Endothelial cell of umbilical vein (primary cell): Measurements from ENCODE around the gene SP100. TPM values are rescaled to one million over a fixed set of nuclear protein-coding genes. Genes with fewer than 3 reads are reported as not detected.

ENCODE experiments used
- BruUV-seq: library from RNA; stranded (reverse); fragments of 400-500 nt; replicated peaks from 2 replicates; lab custom pipeline; 2021; lab: Mats Ljungman, UMichigan
- CTCF ChIA-PET: fragments of 300-600, 350-600 bp; sonication (Branson Sonifier 250); formaldehyde crosslinking; loops from one replicate; lab custom pipeline; 2021; ENCODE audit warnings: antibody characterized with exemption, inconsistent platforms; lab: Charles Lee
- POLR2A ChIA-PET: fragments of 300-600, 350-600 bp; sonication (Branson Sonifier 250); formaldehyde crosslinking; loops from one replicate; lab custom pipeline; 2021; ENCODE audit warnings: antibody characterized with exemption, inconsistent platforms; lab: Charles Lee
- DNase-seq: peaks from one replicate; pipeline ENCODE4 v3.0.0-alpha.2; 2011; ENCODE audit warnings: low read depth, low spot score
- FAIRE-seq: peaks from 2 replicates; lab custom pipeline; 2011; peaks lifted over from hg19 to GRCh38; lab: Jason Lieb, UNC
- H2AFZ ChIP-seq: 2 replicates; pipeline ENCODE4 v1.6.0; 2012; ENCODE audit warnings: low read depth, low read length, control low read depth, inconsistent platforms
- H3K27ac ChIP-seq: 2 replicates; pipeline ENCODE4 v1.5.1; 2011; ENCODE audit warnings: low read depth, mild to moderate bottlenecking, control low read depth, low read length, moderate library complexity; ENCODE audit not compliant: insufficient read depth
- H3K27me3 ChIP-seq, 2 experiments: 2 replicates each; pipeline versions ENCODE4 v1.6.0 to v1.6.1; 2011; ENCODE audit warnings: low read length in 2 of 2, mixed read lengths in 1 of 2; ENCODE audit not compliant: control insufficient read depth in 2 of 2, insufficient read depth in 2 of 2
- H3K36me3 ChIP-seq, 2 experiments: 2 replicates in 1 of 2; 3 replicates in 1 of 2; pipeline ENCODE4 v1.5.1; 2011; ENCODE audit warnings: low read length in 2 of 2, mild to moderate bottlenecking in 1 of 2, moderate library complexity in 1 of 2; ENCODE audit not compliant: control insufficient read depth in 2 of 2, insufficient read depth in 2 of 2; ENCODE audit errors: extremely low read depth in 1 of 2
- H3K4me1 ChIP-seq: 3 replicates; pipeline ENCODE4 v1.5.1; 2011; ENCODE audit warnings: mild to moderate bottlenecking, low read length; ENCODE audit not compliant: control insufficient read depth, insufficient read depth; ENCODE audit errors: extremely low read depth
- H3K4me2 ChIP-seq: 2 replicates; pipeline ENCODE4 v1.6.1; 2011; ENCODE audit warnings: low read length, control low read depth, mixed read lengths; ENCODE audit not compliant: insufficient read depth
- H3K4me3 ChIP-seq, 3 experiments: fragments of 200-600 bp in 1 of 3; sonication (generic), shearing (Covaris generic) in 1 of 3; replicated peaks in 1 of 3; 2 replicates each; pipeline ENCODE4 v1.5.1; 2011 to 2016; ENCODE audit warnings: control low read depth in 3 of 3, low read length in 3 of 3, mild to moderate bottlenecking in 2 of 3, inconsistent platforms in 1 of 3, low read depth in 1 of 3, moderate library complexity in 1 of 3; ENCODE audit not compliant: insufficient read depth in 1 of 3
- H3K79me2 ChIP-seq: 2 replicates; pipeline ENCODE4 v1.6.0; 2012; ENCODE audit warnings: low read length, inconsistent platforms; ENCODE audit not compliant: control insufficient read depth, insufficient read depth
- H3K9ac ChIP-seq: replicated peaks from 2 replicates; pipeline ENCODE3; 2011; ENCODE audit warnings: low read length, control low read depth; ENCODE audit not compliant: insufficient read depth; ENCODE audit errors: extremely low read depth
- H3K9me1 ChIP-seq: replicated peaks from 3 replicates; pipeline ENCODE4 v1.6.0; 2011; ENCODE audit warnings: mild to moderate bottlenecking, low read length; ENCODE audit not compliant: control insufficient read depth, insufficient read depth; ENCODE audit errors: extremely low read depth
- H3K9me3 ChIP-seq: replicated peaks from 2 replicates; pipeline ENCODE4 v1.5.1; 2012; ENCODE audit warnings: low read length, inconsistent platforms; ENCODE audit not compliant: control insufficient read depth, insufficient read depth
- H4K20me1 ChIP-seq: replicated peaks from 2 replicates; pipeline ENCODE3; 2011; ENCODE audit warnings: mild to moderate bottlenecking, low read length; ENCODE audit not compliant: control insufficient read depth, insufficient read depth; ENCODE audit errors: extremely low read depth
- CTCF ChIP-seq, 2 donors: IDR thresholded peaks; 1 replicate in 1 of 2; 2 replicates in 1 of 2; pipeline ENCODE4 v1.5.1; 2011; ENCODE audit warnings: low read length in 2 of 2, mild to moderate bottlenecking in 2 of 2, moderate library complexity in 2 of 2, control low read depth in 1 of 2, inconsistent platforms in 1 of 2, low read depth in 1 of 2; ENCODE audit not compliant: insufficient read depth in 1 of 2; ENCODE audit errors: extremely low read depth in 1 of 2
- EZH2 ChIP-seq: IDR thresholded peaks from 2 replicates; pipeline ENCODE4 v1.6.1; 2012; ENCODE audit warnings: borderline replicate concordance, low read depth, mild to moderate bottlenecking, moderate library complexity, low read length, inconsistent platforms; ENCODE audit not compliant: severe bottlenecking
- FOS ChIP-seq: IDR thresholded peaks from 2 replicates; pipeline ENCODE4 v1.6.1; 2011; ENCODE audit warnings: mild to moderate bottlenecking, low read length, moderate library complexity, borderline replicate concordance; ENCODE audit not compliant: insufficient read depth
- GATA2 ChIP-seq: IDR thresholded peaks from 2 replicates; pipeline ENCODE4 v1.7.0; 2011; ENCODE audit warnings: low read depth, mild to moderate bottlenecking, moderate library complexity, mixed read lengths, low read length; ENCODE audit not compliant: insufficient read length, insufficient read depth
- JUN ChIP-seq: IDR thresholded peaks from 2 replicates; pipeline ENCODE4 v1.6.1; 2011; ENCODE audit warnings: borderline replicate concordance, low read depth; ENCODE audit not compliant: insufficient read length, insufficient read depth
- MAX ChIP-seq: IDR thresholded peaks from 2 replicates; pipeline ENCODE4 v1.6.1; 2011; ENCODE audit not compliant: insufficient read depth, insufficient read length
- MYC ChIP-seq: IDR thresholded peaks from one replicate; pipeline ENCODE4 v1.6.1; 2011; ENCODE audit warnings: mild to moderate bottlenecking, low read depth, low read length
- POLR2A ChIP-seq: IDR thresholded peaks from 2 replicates; pipeline ENCODE4 v1.6.1; 2012; ENCODE audit warnings: low read depth, mild to moderate bottlenecking, control low read depth, low read length
- POLR2AphosphoS5 ChIP-seq: IDR thresholded peaks from 2 replicates; pipeline ENCODE4 v1.6.1; 2012; ENCODE audit warnings: low read depth, mild to moderate bottlenecking, control low read depth, low read length, moderate library complexity; ENCODE audit not compliant: insufficient read depth
- dilution Hi-C: fragments of 300-500 bp; cut with MboI; formaldehyde crosslinking; loops from one replicate; pipeline ENCODE4 v1.15.0; 2019; ENCODE audit warnings: low sequenced_read_pairs; ENCODE audit not compliant: extremely low pct_ligation_motif_present
- intact Hi-C: fragments of 100-400 bp; cut with micrococcal nuclease; formaldehyde crosslinking; loops from one replicate; pipeline ENCODE4 v1.10.0; 2022
- polyA plus RNA-seq, 4 experiments: library from polyadenylated mRNA; depleted of rRNA in 3 of 4; stranded (reverse) in 3 of 4; unstranded in 1 of 4; fragments of >200 nt; gene quantifications; 2 replicates each; pipeline versions ENCODE4 v1.2.1 to v1.2.3, GENCODE V29; 2011 to 2012; ENCODE audit warnings: missing spikeins in 1 of 4
- total RNA-seq: library from RNA; stranded (reverse); gene quantifications from 2 replicates; pipeline ENCODE4 v1.2.3, GENCODE V29; 2021

SP100 gene
- total and polyA plus RNA-seq, 2 donors (not counting 3 experiments of a cell fraction or from before 2014, with no cell fraction given): 33.7 to 108 TPM

GRCh38 chr2:230449901-230450467 is 34.0 kb downstream of the SP100 start:
- Histone ChIP-seq H3K9me3 (no peaks in the 10 kb centered on the region), H3K4me1 (peaks cover 12% of the 10 kb centered on the region), H3K9me1 (no peaks in the 10 kb centered on the region), H3K27ac (no peak overlapping the region), H2AFZ (no peak overlapping the region), H3K36me3 (peaks cover 18 to 22% of the 10 kb centered on the region in 2 experiments), H3K4me3 (no peak overlapping the region), H3K9ac (no peak overlapping the region), H3K4me2 (no peak overlapping the region), H4K20me1 (no peaks in the 10 kb centered on the region), H3K79me2 (peaks cover 4% of the 10 kb centered on the region), H3K27me3 (no peaks in the 10 kb centered on the region)
- intact Hi-C loops: no loop called here
- BruUV-seq: no TSS peak
- no peak for FAIRE-seq
- dilution Hi-C loops: no loop called here
- CTCF ChIA-PET: no interaction called here
- DNase-seq: no peak
- TF ChIP-seq MAX: no peak
- no peak for TF ChIP-seq FOS
- no peak for TF ChIP-seq MYC
- TF ChIP-seq JUN: no peak
- TF ChIP-seq POLR2AphosphoS5: no peak
- TF ChIP-seq GATA2: no peak
- no peak for TF ChIP-seq CTCF (IDR thresholded peaks at IDR 0.05; ENCODE audit: extremely low read depth in 1 of 2, insufficient read depth in 1 of 2, low read depth in 1 of 2, low read length in 2 of 2)
- no peak for TF ChIP-seq POLR2A
- TF ChIP-seq EZH2: no peak
- POLR2A ChIA-PET: no interaction called here
